K562 (cell line): Measurements from ENCODE around the gene MAGI1. TPM values are rescaled to one million over a fixed set of nuclear protein-coding genes. Genes with fewer than 3 reads are reported as not detected.

ENCODE experiments used
- ATAC-seq: fragments of 200-7000 bp; cut with Tn5 transposase; 3 replicates; pipeline ENCODE4 v1.9.1; 2020; ENCODE audit warnings: moderate library complexity
- BruUV-seq: library from RNA; stranded (reverse); fragments of 400-500 nt; replicated peaks from 2 replicates; lab custom pipeline; 2021; lab: Mats Ljungman, UMichigan
- CTCF ChIA-PET: fragments of 300-600 bp; formaldehyde crosslinking; extraction: SDS; loops from one replicate; lab custom pipeline; 2021; ENCODE audit warnings: low intra/inter-chr PET ratio; lab: Yijun Ruan, JAX
- POLR2A ChIA-PET: fragments of 300-600, 350-650 bp; sonication (Branson Sonifier 250); formaldehyde crosslinking; extraction: SDS; loops from one replicate; lab custom pipeline; 2021; ENCODE audit warnings: antibody characterized with exemption, inconsistent platforms; lab: Yijun Ruan, JAX
- DNase-seq, 4 experiments: peaks; one replicate each; pipeline versions ENCODE4 v3.0.0 to v3.0.0-alpha.2; 2011 to 2018; ENCODE audit warnings: low spot score in 3 of 4, mixed read lengths in 3 of 4; ENCODE audit errors: extremely low read depth in 1 of 4
- FAIRE-seq: peaks from 2 replicates; lab custom pipeline; 2011; peaks lifted over from hg19 to GRCh38; lab: Jason Lieb, UNC
- H2AFZ ChIP-seq: 2 replicates; pipeline ENCODE4 v1.6.0; 2011; ENCODE audit warnings: low read depth, low read length, control low read depth, inconsistent platforms
- H3K27ac ChIP-seq: fragments of 200-600 bp; 3 replicates; pipeline ENCODE4 v1.8.0; 2011; ENCODE audit warnings: low read depth, mild to moderate bottlenecking, control low read depth, inconsistent platforms, low read length, moderate library complexity, mixed read lengths; ENCODE audit errors: extremely low read depth
- H3K27me3 ChIP-seq, 2 experiments: fragments of 300-600 bp in 1 of 2; 2 replicates in 1 of 2; 3 replicates in 1 of 2; pipeline versions ENCODE4 v1.6.0 to v1.8.0; 2011; ENCODE audit warnings: inconsistent platforms in 2 of 2, low read length in 2 of 2, mild to moderate bottlenecking in 1 of 2, mixed read lengths in 1 of 2, moderate library complexity in 1 of 2; ENCODE audit not compliant: control insufficient read depth in 2 of 2, insufficient read depth in 2 of 2
- H3K36me3 ChIP-seq: fragments of 300-600 bp; 3 replicates; pipeline ENCODE4 v1.8.0; 2011; ENCODE audit warnings: mild to moderate bottlenecking, low read length, inconsistent platforms; ENCODE audit not compliant: control insufficient read depth, insufficient read depth
- H3K4me1 ChIP-seq, 2 experiments: fragments of 200-600 bp in 1 of 2; replicated peaks in 1 of 2; 2 replicates in 1 of 2; 3 replicates in 1 of 2; pipeline versions ENCODE4 v1.5.1 to v1.8.0; 2011; ENCODE audit warnings: inconsistent platforms in 2 of 2, low read length in 2 of 2, mild to moderate bottlenecking in 1 of 2, mixed read lengths in 1 of 2, moderate library complexity in 1 of 2; ENCODE audit not compliant: control insufficient read depth in 2 of 2, insufficient read depth in 2 of 2
- H3K4me2 ChIP-seq: 2 replicates; pipeline ENCODE4 v1.6.1; 2011; ENCODE audit warnings: low read length, control low read depth, inconsistent platforms, mixed read lengths; ENCODE audit not compliant: insufficient read depth
- H3K4me3 ChIP-seq: fragments of 200-600 bp; sonication (generic), shearing (Covaris generic); 2 replicates; pipeline ENCODE4 v1.5.1; 2016; ENCODE audit warnings: control low read depth, inconsistent platforms
- H3K79me2 ChIP-seq: fragments of 200-600 bp; 3 replicates; pipeline ENCODE4 v1.8.0; 2011; ENCODE audit warnings: low read length, inconsistent platforms; ENCODE audit not compliant: control insufficient read depth, insufficient read depth
- H3K9ac ChIP-seq, 2 experiments: 2 replicates each; pipeline versions ENCODE4 v1.6.0 to v1.6.1; 2011; ENCODE audit warnings: low read depth in 2 of 2, low read length in 2 of 2, control low read depth in 1 of 2, inconsistent platforms in 1 of 2, mild to moderate bottlenecking in 1 of 2, mixed read lengths in 1 of 2; ENCODE audit not compliant: insufficient read depth in 1 of 2
- H3K9me1 ChIP-seq: one replicate; pipeline ENCODE4 v1.6.0; 2011; ENCODE audit warnings: inconsistent platforms, mild to moderate bottlenecking, low read length, moderate library complexity; ENCODE audit not compliant: control insufficient read depth, insufficient read depth
- H3K9me3 ChIP-seq: replicated peaks from 2 replicates; pipeline ENCODE4 v1.5.1; 2011; ENCODE audit warnings: low read depth, low read length, inconsistent platforms; ENCODE audit not compliant: control insufficient read depth, insufficient read depth
- H4K20me1 ChIP-seq: replicated peaks from 2 replicates; pipeline ENCODE4 v1.6.1; 2011; ENCODE audit warnings: low read length, inconsistent platforms, mixed read lengths; ENCODE audit not compliant: control insufficient read depth, insufficient read depth
- EP300 ChIP-seq: IDR thresholded peaks from 2 replicates; pipeline ENCODE4 v1.6.1; 2012; ENCODE audit warnings: low read length, improper control_type of control experiment
- GATAD2B ChIP-seq: fragments of 450-650 bp; IDR thresholded peaks from 2 replicates; pipeline ENCODE4 v1.6.1; 2017; ENCODE audit warnings: mild to moderate bottlenecking, borderline replicate concordance
- KLF10 ChIP-seq: fragments of 250-450 bp; sonication (Bioruptor Pico); IDR thresholded peaks from 2 replicates; pipeline ENCODE4 v1.6.1; 2021; ENCODE audit warnings: matching md5 sums
- NR3C1 ChIP-seq: sonication (generic); formaldehyde crosslinking; IDR thresholded peaks from 2 replicates; pipeline ENCODE4 v1.8.1; 2022; ENCODE audit warnings: missing genetic modification reagents
- PHB ChIP-seq: fragments of 250-450 bp; sonication (Bioruptor Pico); IDR thresholded peaks from 2 replicates; pipeline ENCODE4 v1.5.0; 2021
- PML ChIP-seq: IDR thresholded peaks from 2 replicates; pipeline ENCODE4 v1.6.1; 2012; ENCODE audit warnings: low read length, inconsistent platforms
- POU5F1 ChIP-seq: fragments of 150-350 bp; IDR thresholded peaks from 2 replicates; pipeline ENCODE4 v1.6.1; 2014; ENCODE audit warnings: borderline replicate concordance, low read length, low read depth, mild to moderate bottlenecking; ENCODE audit not compliant: partially characterized antibody
- WHSC1 ChIP-seq: IDR thresholded peaks from one replicate; pipeline ENCODE4 v1.6.1; 2012; ENCODE audit warnings: low read length, control low read depth, inconsistent platforms
- ZNF175 ChIP-seq: fragments of 200-800 bp; sonication (Bioruptor generic); IDR thresholded peaks from 2 replicates; pipeline ENCODE4 v1.6.1; 2016; ENCODE audit warnings: low read depth, mild to moderate bottlenecking, missing genetic modification characterization, missing compliant biosample characterization
- ZNF239 ChIP-seq: fragments of 250-450 bp; sonication (Bioruptor Pico); IDR thresholded peaks from 2 replicates; pipeline ENCODE4 v1.4.0; 2020; ENCODE audit warnings: mild to moderate bottlenecking
- ZNF830 ChIP-seq: fragments of 250-450 bp; sonication (Bioruptor Pico); IDR thresholded peaks from 2 replicates; pipeline ENCODE4 v1.5.0; 2021; ENCODE audit warnings: mild to moderate bottlenecking
- WGBS: fragments of 100-300 bp; shearing (Covaris generic); methylation state at CpG from one replicate; pipeline ENCODE4 v1.1.6; 2016; ENCODE audit warnings: low coverage, mixed read lengths; ENCODE audit not compliant: insufficient coverage; ENCODE audit errors: missing lambda C conversion rate; 5-methylcytosine and 5-hydroxymethylcytosine counted together
- in situ Hi-C: fragments of 300-500 bp; cut with MboI; formaldehyde crosslinking; loops from 4 replicates; pipeline ENCODE4 v1.15.0; 2018; ENCODE audit warnings: inconsistent platforms, mixed read lengths
- intact Hi-C: fragments of 100-400 bp; cut with micrococcal nuclease; formaldehyde crosslinking; loops from 2 replicates; pipeline ENCODE4 v1.14.2; 2022
- polyA plus RNA-seq, 8 experiments: library from polyadenylated mRNA; depleted of rRNA in 4 of 8; stranded (reverse) in 5 of 8; unstranded in 3 of 8; fragments of >200 nt; fragmentation: Nextera tagmentation in 2 of 8; fragmentation: Illumina TruSeq in 1 of 8; extraction: Ambion mirVana in 2 of 8; extraction: Trizol in 1 of 8; gene quantifications; 2 replicates each; pipeline versions ENCODE4 v1.2.1 to v1.2.3, GENCODE V29; 2011 to 2014; ENCODE audit warnings: inconsistent platforms in 1 of 8, missing spikeins in 1 of 8
- total RNA-seq, 7 experiments: library from RNA; depleted of rRNA in 6 of 7; stranded (reverse); fragments of >200 nt in 6 of 7; fragmentation: Illumina TruSeq in 2 of 7; extraction: Trizol in 2 of 7; gene quantifications; 2 replicates each; pipeline versions ENCODE4 v1.2.1 to v1.2.3, GENCODE V29; 2011 to 2021; ENCODE audit warnings: low replicate concordance in 1 of 7
- TF ChIP-seq, protein P1 (sequence below): IDR thresholded peaks from 2 replicates; pipeline ENCODE4 v1.6.1; 2011; ENCODE audit not compliant: insufficient read length; ENCODE audit errors: extremely low read depth

MAGI1 gene
- total and polyA plus RNA-seq, 9 of the 15 experiments (the other 6 are each of a cell fraction or from before 2014, with no cell fraction given), result 7.8 to 59.4 (median 43.2) TPM

DNA sequence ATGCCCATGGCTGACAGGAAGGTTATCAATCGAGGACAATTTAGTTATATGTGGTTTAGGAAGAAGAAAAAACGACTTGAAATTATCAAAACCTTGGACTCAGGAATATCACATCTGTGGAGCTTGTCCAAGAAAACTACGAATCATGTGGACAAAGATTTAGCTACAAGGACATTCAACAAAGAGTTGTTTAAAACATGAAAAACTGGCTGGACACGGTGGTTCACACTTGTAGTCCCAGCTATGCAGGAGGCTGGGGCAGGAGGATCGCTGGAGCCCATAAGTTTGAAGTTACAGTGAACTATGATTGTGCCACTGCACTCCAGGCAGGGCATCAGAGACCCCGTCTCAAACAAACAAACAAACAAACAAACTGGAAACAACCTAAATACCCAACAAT, 142.4 kb downstream of the MAGI1 start:
- TF ChIP-seq ZNF239 (CRISPR knock-in tag) (no peak), ZNF830 (CRISPR knock-in tag) (no peak), EP300 (no peak), PML (no peak), NR3C1 (CRISPR knock-in tag) (no peak), WHSC1 (no peak), POU5F1 (no peak), ZNF175 (no peak), PHB (CRISPR knock-in tag) (no peak), GATAD2B (no peak), KLF10 (no peak)
- TF ChIP-seq, protein P1, sequence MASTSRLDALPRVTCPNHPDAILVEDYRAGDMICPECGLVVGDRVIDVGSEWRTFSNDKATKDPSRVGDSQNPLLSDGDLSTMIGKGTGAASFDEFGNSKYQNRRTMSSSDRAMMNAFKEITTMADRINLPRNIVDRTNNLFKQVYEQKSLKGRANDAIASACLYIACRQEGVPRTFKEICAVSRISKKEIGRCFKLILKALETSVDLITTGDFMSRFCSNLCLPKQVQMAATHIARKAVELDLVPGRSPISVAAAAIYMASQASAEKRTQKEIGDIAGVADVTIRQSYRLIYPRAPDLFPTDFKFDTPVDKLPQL, result no peak
- no TSS peak for BruUV-seq
- Histone ChIP-seq H3K36me3 (no peaks in the 10 kb centered on the region), H4K20me1 (no peaks in the 10 kb centered on the region), H2AFZ (no peak overlapping the region), H3K4me2 (no peak overlapping the region), H3K4me3 (no peak overlapping the region), H3K27me3 (no peaks in the 10 kb centered on the region), H3K4me1 (no peaks in the 10 kb centered on the region), H3K9me3 (no peaks in the 10 kb centered on the region), H3K79me2 (no peaks in the 10 kb centered on the region), H3K9me1 (no peaks in the 10 kb centered on the region), H3K27ac (no peak overlapping the region), H3K9ac (no peak overlapping the region)
- ChIA-PET CTCF (no interaction called here), POLR2A (no interaction called here)
- ATAC-seq (no peak), FAIRE-seq (no peak), DNase-seq (no peak)
- in situ Hi-C loops (no loop called here), intact Hi-C loops (no loop called here)
- WGBS, result 0% methylated on average over 6 of the region's 6 CpGs
